ENCODE measurements around the gene ZNF574.

Gene ZNF574

GRCh38 chr19:42079276-42079669 lies 3.3 kb downstream of the ZNF574 start:
- no peak overlapping the region for H3K4me3 ChIP-seq (replicated peaks; ENCODE audit: insufficient read depth, low read length)
- no peak for TF ChIP-seq REST (IDR thresholded peaks at IDR 0.05; ENCODE audit: insufficient replicate concordance, low read depth)
- no peak for TF ChIP-seq SPI1 (IDR thresholded peaks at IDR 0.05; ENCODE audit: borderline replicate concordance, low read depth)
- TF ChIP-seq GABPA (IDR thresholded peaks at IDR 0.05; ENCODE audit: low read depth): no peak
- TF ChIP-seq CTCF (IDR thresholded peaks at IDR 0.05; ENCODE audit: insufficient read depth, low read length): no peak
- TF ChIP-seq POLR2AphosphoS5 (IDR thresholded peaks at IDR 0.05; ENCODE audit: low read depth): no peak
- no peak for DNase-seq (ENCODE audit: low read depth in 1 of 2, low spot score in 1 of 2)
- H3K27ac ChIP-seq (replicated peaks): no peak overlapping the region
- H3K27me3 ChIP-seq (ENCODE audit: insufficient read depth, poor library complexity, severe bottlenecking): no peaks in the 10 kb centered on the region

GRCh38 chr19:42079886-42080763 lies 4.2 kb downstream of the ZNF574 start:
- Histone ChIP-seq H3K27me3 (ENCODE audit: insufficient read depth, poor library complexity, severe bottlenecking) (no peaks in the 10 kb centered on the region), H3K4me3 (replicated peaks; ENCODE audit: insufficient read depth, low read length) (no peak overlapping the region), H3K27ac (replicated peaks) (no peak overlapping the region)
- DNase-seq (ENCODE audit: low read depth in 1 of 2, low spot score in 1 of 2): no peak
- TF ChIP-seq SPI1 (IDR thresholded peaks at IDR 0.05; ENCODE audit: borderline replicate concordance, low read depth) (no peak), GABPA (IDR thresholded peaks at IDR 0.05; ENCODE audit: low read depth) (no peak), REST (IDR thresholded peaks at IDR 0.05; ENCODE audit: insufficient replicate concordance, low read depth) (no peak), CTCF (IDR thresholded peaks at IDR 0.05; ENCODE audit: insufficient read depth, low read length) (no peak), POLR2AphosphoS5 (IDR thresholded peaks at IDR 0.05; ENCODE audit: low read depth) (no peak)

- Histone ChIP-seq H3K27ac (replicated peaks) (no peak overlapping the region), H3K27me3 (ENCODE audit: insufficient read depth, poor library complexity, severe bottlenecking) (no peaks in the 10 kb centered on the region), H3K4me3 (replicated peaks; ENCODE audit: insufficient read depth, low read length) (no peak overlapping the region)
- DNase-seq (ENCODE audit: low read depth in 1 of 2, low spot score in 1 of 2): no peak
- TF ChIP-seq REST (IDR thresholded peaks at IDR 0.05; ENCODE audit: insufficient replicate concordance, low read depth) (no peak), GABPA (IDR thresholded peaks at IDR 0.05; ENCODE audit: low read depth) (no peak)
Measured at GRCh38 chr19:42080764-42081375, 4.9 kb downstream of the ZNF574 start.

Measured in HL-60 (cell line).